ENCODE results near the gene XRCC3. TPM values are rescaled to one million over a fixed set of nuclear protein-coding genes. Genes with fewer than 3 reads are reported as not detected.
"Not testable (repeated sequence)": the region's sequence is repeated elsewhere in the genome, so short reads cannot be mapped to it uniquely, and the experiment has no call there.

Gene XRCC3
- total RNA-seq, 4 donors from 2014 or later, result 7.5 to 20.5 (median 19.5) TPM

- Histone ChIP-seq H3K27me3 (no peaks in the 10 kb centered on the region), H3K27ac (no peak overlapping the region), H3K36me3 (peaks cover 55% of the 10 kb centered on the region), H3K9me3 (no peaks in the 10 kb centered on the region), H3K4me1 (peaks cover 37% of the 10 kb centered on the region), H3K4me3 (no peak overlapping the region)
- TF ChIP-seq CTCF (IDR thresholded peaks at IDR 0.05) (no peak), EP300 (IDR thresholded peaks at IDR 0.05) (no peak), POLR2AphosphoS5 (IDR thresholded peaks at IDR 0.05) (no peak), POLR2A (IDR thresholded peaks at IDR 0.05) (no peak)
- DNase-seq (ENCODE audit: low spot score in 2 of 2), result no peak
- 73% methylated on average over 6 of the region's 6 CpGs for WGBS
Measured at GRCh38 chr14:103654619-103655018, 60.6 kb downstream of the XRCC3 start.

- Histone ChIP-seq H3K27me3 (no peaks in the 10 kb centered on the region), H3K4me1 (peaks cover 37% of the 10 kb centered on the region), H3K4me3 (no peak overlapping the region), H3K9me3 (no peaks in the 10 kb centered on the region), H3K27ac (no peak overlapping the region), H3K36me3 (peaks cover 47% of the 10 kb centered on the region)
- DNase-seq (ENCODE audit: low spot score in 2 of 2), result no peak
- WGBS, result 70% methylated on average over 4 of the region's 4 CpGs
- TF ChIP-seq EP300 (IDR thresholded peaks at IDR 0.05) (no peak), CTCF (IDR thresholded peaks at IDR 0.05) (no peak), POLR2AphosphoS5 (IDR thresholded peaks at IDR 0.05) (no peak), POLR2A (IDR thresholded peaks at IDR 0.05) (no peak)
Measured at GRCh38 chr14:103653805-103654204, 61.4 kb downstream of the XRCC3 start.

- H3K27ac ChIP-seq; H3K27me3 ChIP-seq; H3K9me3 ChIP-seq; H3K4me3 ChIP-seq; DNase-seq (ENCODE audit: low spot score in 2 of 2): not testable (repeated sequence)
- peaks cover 43% of the 10 kb centered on the region for H3K36me3 ChIP-seq
- peaks cover 37% of the 10 kb centered on the region for H3K4me1 ChIP-seq
- 54% methylated on average over 10 of the region's 10 CpGs for WGBS
Measured at GRCh38 chr14:103653336-103653735, 61.9 kb downstream of the XRCC3 start.

GRCh38 chr14:103652806-103653205, 62.4 kb downstream of the XRCC3 start:
- Histone ChIP-seq H3K36me3 (peaks cover 38% of the 10 kb centered on the region), H3K27me3 (no peaks in the 10 kb centered on the region), H3K27ac (no peak overlapping the region), H3K4me3 (no peak overlapping the region), H3K4me1 (peaks cover 36% of the 10 kb centered on the region), H3K9me3 (no peaks in the 10 kb centered on the region)
- DNase-seq (ENCODE audit: low spot score in 2 of 2), result no peak
- 83% methylated on average over 3 of the region's 3 CpGs for WGBS
- TF ChIP-seq CTCF (IDR thresholded peaks at IDR 0.05), result no peak
- no peak for TF ChIP-seq POLR2A (IDR thresholded peaks at IDR 0.05)
- TF ChIP-seq EP300 (IDR thresholded peaks at IDR 0.05), result no peak
- no peak for TF ChIP-seq POLR2AphosphoS5 (IDR thresholded peaks at IDR 0.05)

GRCh38 chr14:103651585-103651984, 63.7 kb downstream of the XRCC3 start:
- 88% methylated on average over 5 of the region's 7 CpGs for WGBS
- Histone ChIP-seq H3K27me3 (no peaks in the 10 kb centered on the region), H3K4me1 (peaks cover 32% of the 10 kb centered on the region), H3K4me3 (no peak overlapping the region), H3K27ac (no peak overlapping the region), H3K9me3 (no peaks in the 10 kb centered on the region), H3K36me3 (peaks cover 26% of the 10 kb centered on the region)
- DNase-seq (ENCODE audit: low spot score in 2 of 2), result no peak
- TF ChIP-seq EP300 (IDR thresholded peaks at IDR 0.05) (no peak), POLR2A (IDR thresholded peaks at IDR 0.05) (no peak), CTCF (IDR thresholded peaks at IDR 0.05) (no peak), POLR2AphosphoS5 (IDR thresholded peaks at IDR 0.05) (no peak)

GRCh38 chr14:103650213-103650612, 65.0 kb downstream of the XRCC3 start:
- TF ChIP-seq POLR2AphosphoS5 (IDR thresholded peaks at IDR 0.05) (no peak), EP300 (IDR thresholded peaks at IDR 0.05) (no peak), POLR2A (IDR thresholded peaks at IDR 0.05) (no peak), CTCF (IDR thresholded peaks at IDR 0.05) (no peak)
- no peak for DNase-seq (ENCODE audit: low spot score in 2 of 2)
- Histone ChIP-seq H3K36me3 (peaks cover 13% of the 10 kb centered on the region), H3K27me3 (no peaks in the 10 kb centered on the region), H3K4me1 (peaks cover 28% of the 10 kb centered on the region), H3K27ac (no peak overlapping the region), H3K9me3 (no peaks in the 10 kb centered on the region), H3K4me3 (no peak overlapping the region)
- 53% methylated on average over 4 of the region's 4 CpGs for WGBS
